ENCODE measurements around the gene GUCY2C. TPM values are rescaled to one million over a fixed set of nuclear protein-coding genes. Genes with fewer than 3 reads are reported as not detected.

Gene GUCY2C
- polyA plus RNA-seq, 3 donors = 0.04 to 0.14 (median 0.10) TPM

- Histone ChIP-seq H3K9me3 (replicated peaks in 1 of 2; ENCODE audit: control insufficient read depth in 1 of 2, insufficient read depth in 1 of 2, low read length in 2 of 2) (no peaks in the 10 kb centered on the region), H3K79me2 (ENCODE audit: insufficient read depth, low read length) (peaks cover 70% of the 10 kb centered on the region), H4K20me1 (ENCODE audit: insufficient read depth, low read length) (no peaks in the 10 kb centered on the region), H3K4me2 (replicated peaks; ENCODE audit: extremely low read depth, low read length, poor library complexity, severe bottlenecking) (peak within 1 kb of the TSS; percentile 85), H3K4me3 (replicated peaks in 1 of 3; ENCODE audit: low read depth in 2 of 3, low read length in 3 of 3) (peak within 1 kb of the TSS; percentile 51 to 85 (median 64)), H2AFZ (ENCODE audit: insufficient read depth, low read depth, low read length, poor library complexity, severe bottlenecking) (peak within 1 kb of the TSS; percentile 85), H3K4me1 (ENCODE audit: control insufficient read depth in 1 of 2, insufficient read depth in 2 of 2, low read length in 2 of 2) (peaks cover 56 to 69% of the 10 kb centered on the region in 2 donors), H3K27ac (ENCODE audit: low read depth in 1 of 2, low read length in 2 of 2) (peak within 1 kb of the TSS; percentile 95 to 96), H3K27me3 (ENCODE audit: control insufficient read depth in 2 of 2, insufficient read depth in 2 of 2, low read length in 2 of 2) (no peaks in the 10 kb centered on the region), H3K36me3 (replicated peaks in 1 of 2; ENCODE audit: control insufficient read depth in 1 of 2, insufficient read depth in 2 of 2, low read length in 2 of 2) (peaks cover 0 to 4% of the 10 kb centered on the region in 2 donors), H3K9ac (ENCODE audit: insufficient read depth, low read length, poor library complexity, severe bottlenecking) (peak within 1 kb of the TSS; percentile 88)
- 6% methylated on average over 76 of the region's 76 CpGs for WGBS (ENCODE audit: insufficient coverage)
- H3K27ac Mint-ChIP-seq = peak within 1 kb of the TSS; percentile 90 to 97 (median 96)
- DNase-seq = peak; percentile 62 to 64 (median 63)
- intact Hi-C loops (cut with micrococcal nuclease) = loop anchor here (5.0 to 10.0 kb wide), 2 partner anchors 45 to 387 kb away; no protein-coding TSS in a partner anchor
- H3K4me1 Mint-ChIP-seq = peaks cover 68% of the 10 kb centered on the region
- H3K36me3 Mint-ChIP-seq = peaks cover 25 to 29% of the 10 kb centered on the region in 2 donors
- H3K4me3 Mint-ChIP-seq = peak within 1 kb of the TSS; percentile 85 to 94
- no peak for TF ChIP-seq CTCF (IDR thresholded peaks at IDR 0.05)
- peaks cover 0 to 3% (median 0%) of the 10 kb centered on the region in 7 donors for H3K9me3 Mint-ChIP-seq
- H3K27me3 Mint-ChIP-seq (ENCODE audit: low read depth in 3 of 3) = no peaks in the 10 kb centered on the region
Observed at GRCh38 chr12:14567351-14568162, 128.8 kb downstream of the GUCY2C start, which contains the start of gene PLBD1. Gene PLBD1, minus strand, starts transcription at chr12:14567883. Its CDS starts 187 bp downstream, at chr12:14567696.

GRCh38 chr12:14564336-14564959 is 132.0 kb downstream of the GUCY2C start:
- no peaks in the 10 kb centered on the region for H3K27me3 ChIP-seq (ENCODE audit: control insufficient read depth in 2 of 2, insufficient read depth in 2 of 2, low read length in 2 of 2)
- H4K20me1 ChIP-seq (ENCODE audit: insufficient read depth, low read length) = peaks cover 3% of the 10 kb centered on the region
- H3K9me3 Mint-ChIP-seq = peaks cover 0 to 7% (median 3%) of the 10 kb centered on the region in 7 donors
- intact Hi-C loops (cut with micrococcal nuclease) = loop anchor here in 1 of 2 donors (10.0 kb wide), 1 partner anchor 390 kb away; no protein-coding TSS in a partner anchor
- H3K4me3 Mint-ChIP-seq = peak overlapping the region; percentile 24 to 53
- H3K36me3 Mint-ChIP-seq = peaks cover 40 to 49% of the 10 kb centered on the region in 2 donors
- peaks cover 9 to 14% of the 10 kb centered on the region in 2 donors for H3K36me3 ChIP-seq (replicated peaks in 1 of 2; ENCODE audit: control insufficient read depth in 1 of 2, insufficient read depth in 2 of 2, low read length in 2 of 2)
- peaks cover 96% of the 10 kb centered on the region for H3K79me2 ChIP-seq (ENCODE audit: insufficient read depth, low read length)
- peak overlapping the region; percentile 62 for H3K4me2 ChIP-seq (replicated peaks; ENCODE audit: extremely low read depth, low read length, poor library complexity, severe bottlenecking)
- H2AFZ ChIP-seq (ENCODE audit: insufficient read depth, low read depth, low read length, poor library complexity, severe bottlenecking) = no peak overlapping the region
- H3K4me1 Mint-ChIP-seq = peaks cover 81% of the 10 kb centered on the region
- H3K27ac ChIP-seq (ENCODE audit: low read depth in 1 of 2, low read length in 2 of 2) = peak overlapping the region; percentile 26 to 95
- H3K4me1 ChIP-seq (ENCODE audit: control insufficient read depth in 1 of 2, insufficient read depth in 2 of 2, low read length in 2 of 2) = peaks cover 78 to 91% of the 10 kb centered on the region in 2 donors
- no peak overlapping the region for H3K9ac ChIP-seq (ENCODE audit: insufficient read depth, low read length, poor library complexity, severe bottlenecking)
- no peak for TF ChIP-seq CTCF (IDR thresholded peaks at IDR 0.05)
- 100% methylated on average over 1 of the region's 2 CpGs for WGBS (ENCODE audit: insufficient coverage)
- H3K9me3 ChIP-seq (replicated peaks in 1 of 2; ENCODE audit: control insufficient read depth in 1 of 2, insufficient read depth in 1 of 2, low read length in 2 of 2) = no peaks in the 10 kb centered on the region
- peak overlapping the region; percentile 38 to 98 (median 76) for H3K27ac Mint-ChIP-seq
- no peak for DNase-seq
- H3K4me3 ChIP-seq (replicated peaks in 1 of 3; ENCODE audit: low read depth in 2 of 3, low read length in 3 of 3) = peak overlapping the region in 1 of 3 experiments; percentile 85
- H3K27me3 Mint-ChIP-seq (ENCODE audit: low read depth in 3 of 3) = no peaks in the 10 kb centered on the region
